HEK293 (cell line): ENCODE data around the gene SLC6A1.

ENCODE experiments used
- CTCF ChIA-PET: fragments of 350-600 bp; formaldehyde crosslinking; extraction: SDS; loops from one replicate; lab custom pipeline; 2021; ENCODE audit warnings: antibody characterized with exemption; lab: Yijun Ruan, JAX
- POLR2A ChIA-PET: fragments of 300-600 bp; formaldehyde crosslinking; extraction: SDS; loops from one replicate; lab custom pipeline; 2020; ENCODE audit warnings: antibody characterized with exemption, inconsistent platforms; lab: Yijun Ruan, JAX
- H3K27ac ChIP-seq: fragments of 200-500 bp; sonication (Bioruptor generic); 2 replicates; pipeline ENCODE4 v1.5.1; 2014; ENCODE audit warnings: low read depth, low read length, control low read depth, inconsistent platforms; ENCODE audit errors: extremely low read depth
- H3K36me3 ChIP-seq, 2 experiments: fragments of 200-500 bp in 1 of 2; sonication (Bioruptor generic) in 1 of 2; 1 replicate in 1 of 2; 2 replicates in 1 of 2; pipeline ENCODE4 v1.5.1; 2014 to 2017; ENCODE audit warnings: inconsistent platforms in 2 of 2, low read length in 2 of 2; ENCODE audit not compliant: control insufficient read depth in 2 of 2, insufficient read depth in 1 of 2
- H3K4me1 ChIP-seq: fragments of 200-500 bp; sonication (Bioruptor generic); 2 replicates; pipeline ENCODE4 v1.5.1; 2014; ENCODE audit warnings: mild to moderate bottlenecking, low read length, inconsistent platforms; ENCODE audit not compliant: control insufficient read depth, insufficient read depth
- H3K4me3 ChIP-seq: 2 replicates; pipeline ENCODE4 v1.5.1; 2011; ENCODE audit warnings: low read depth, mild to moderate bottlenecking, control low read depth, low read length, moderate library complexity
- H3K9me3 ChIP-seq: fragments of 200-500 bp; sonication (Bioruptor generic); 2 replicates; pipeline ENCODE4 v1.5.1; 2014; ENCODE audit warnings: low read depth, low read length, inconsistent platforms; ENCODE audit not compliant: control insufficient read depth, insufficient read depth
- AEBP2 ChIP-seq: fragments of 450-650 bp; formaldehyde crosslinking; IDR thresholded peaks from 2 replicates; pipeline ENCODE4 v1.5.1; 2016; ENCODE audit warnings: missing biosample characterization, missing genetic modification characterization, borderline replicate concordance
- BCL6B ChIP-seq: fragments of 450-650 bp; formaldehyde crosslinking; IDR thresholded peaks from 2 replicates; pipeline ENCODE4 v1.5.1; 2017; ENCODE audit warnings: missing biosample characterization, missing genetic modification characterization
- ELK4 ChIP-seq: IDR thresholded peaks from 2 replicates; pipeline ENCODE4 v1.6.1; 2011; ENCODE audit warnings: mild to moderate bottlenecking, low read depth, low read length, borderline replicate concordance
- SP2 ChIP-seq: fragments of 450-650 bp; formaldehyde crosslinking; IDR thresholded peaks from 2 replicates; pipeline ENCODE4 v1.5.1; 2016; ENCODE audit warnings: missing biosample characterization, missing genetic modification characterization
- TRIM28 ChIP-seq: IDR thresholded peaks from 2 replicates; pipeline ENCODE4 v1.6.1; 2011; ENCODE audit warnings: low read length, control low read depth, borderline replicate concordance
- TSHZ1 ChIP-seq: fragments of 450-650 bp; formaldehyde crosslinking; IDR thresholded peaks from 2 replicates; pipeline ENCODE4 v1.5.1; 2016; ENCODE audit warnings: missing biosample characterization, missing genetic modification characterization, borderline replicate concordance
- ZBTB44 ChIP-seq: fragments of 450-650 bp; IDR thresholded peaks from 2 replicates; pipeline ENCODE4 v1.5.1; 2018; ENCODE audit warnings: missing biosample characterization, mild to moderate bottlenecking, missing genetic modification characterization
- ZNF148 ChIP-seq: fragments of 450-650 bp; formaldehyde crosslinking; IDR thresholded peaks from 2 replicates; pipeline ENCODE4 v1.5.0; 2017; ENCODE audit warnings: missing biosample characterization, missing genetic modification characterization, borderline replicate concordance
- ZNF302 ChIP-seq: fragments of 450-650 bp; formaldehyde crosslinking; IDR thresholded peaks from 2 replicates; pipeline ENCODE4 v1.5.1; 2016; ENCODE audit warnings: missing biosample characterization, missing genetic modification characterization, low read depth
- ZNF48 ChIP-seq: fragments of 450-650 bp; formaldehyde crosslinking; IDR thresholded peaks from 2 replicates; pipeline ENCODE4 v1.5.1; 2016; ENCODE audit warnings: missing biosample characterization, missing genetic modification characterization
- ZNF501 ChIP-seq: fragments of 450-650 bp; formaldehyde crosslinking; IDR thresholded peaks from 2 replicates; pipeline ENCODE4 v1.5.1; 2016; ENCODE audit warnings: missing biosample characterization, missing genetic modification characterization
- ZNF610 ChIP-seq: fragments of 450-650 bp; formaldehyde crosslinking; IDR thresholded peaks from 2 replicates; pipeline ENCODE4 v1.5.1; 2016; ENCODE audit warnings: missing biosample characterization, missing genetic modification characterization, borderline replicate concordance
- ZNF623 ChIP-seq: fragments of 450-650 bp; formaldehyde crosslinking; IDR thresholded peaks from 2 replicates; pipeline ENCODE4 v1.5.1; 2016; ENCODE audit warnings: missing biosample characterization, missing genetic modification characterization
- ZNF837 ChIP-seq: fragments of 450-650 bp; formaldehyde crosslinking; IDR thresholded peaks from 2 replicates; pipeline ENCODE4 v1.5.1; 2016; ENCODE audit warnings: missing biosample characterization, missing genetic modification characterization

SLC6A1 gene

GRCh38 chr3:11019116-11019819 is 26.7 kb downstream of the SLC6A1 start:
- ChIA-PET CTCF (interaction anchor here (0.6 to 1.1 kb wide), 3 partner anchors 26 to 41 kb away, joined by 3 to 4 read pairs (median 3); no protein-coding TSS in a partner anchor), POLR2A (no interaction called here)
- H3K4me3 ChIP-seq: no peak overlapping the region
- TF ChIP-seq ZNF837 (no peak), ZNF501 (tag by site-specific recombination) (no peak), TRIM28 (no peak), ZBTB44 (tag by site-specific recombination) (no peak), ELK4 (no peak), ZNF610 (no peak), ZNF302 (tag by site-specific recombination) (no peak), BCL6B (tag by site-specific recombination) (no peak), AEBP2 (tag by site-specific recombination) (no peak), ZNF48 (tag by site-specific recombination) (no peak), ZNF148 (tag by site-specific recombination) (no peak), TSHZ1 (tag by site-specific recombination) (no peak), SP2 (tag by site-specific recombination) (no peak), ZNF623 (tag by site-specific recombination) (no peak)
- TF ChIP-seq, all 188 proteins: peak for 0
- Histone ChIP-seq H3K27ac (no peak overlapping the region), H3K4me1 (no peaks in the 10 kb centered on the region), H3K9me3 (no peaks in the 10 kb centered on the region), H3K36me3 (no peaks in the 10 kb centered on the region)
